ENCODE data around the gene GPSM1.

Gene GPSM1

DNA sequence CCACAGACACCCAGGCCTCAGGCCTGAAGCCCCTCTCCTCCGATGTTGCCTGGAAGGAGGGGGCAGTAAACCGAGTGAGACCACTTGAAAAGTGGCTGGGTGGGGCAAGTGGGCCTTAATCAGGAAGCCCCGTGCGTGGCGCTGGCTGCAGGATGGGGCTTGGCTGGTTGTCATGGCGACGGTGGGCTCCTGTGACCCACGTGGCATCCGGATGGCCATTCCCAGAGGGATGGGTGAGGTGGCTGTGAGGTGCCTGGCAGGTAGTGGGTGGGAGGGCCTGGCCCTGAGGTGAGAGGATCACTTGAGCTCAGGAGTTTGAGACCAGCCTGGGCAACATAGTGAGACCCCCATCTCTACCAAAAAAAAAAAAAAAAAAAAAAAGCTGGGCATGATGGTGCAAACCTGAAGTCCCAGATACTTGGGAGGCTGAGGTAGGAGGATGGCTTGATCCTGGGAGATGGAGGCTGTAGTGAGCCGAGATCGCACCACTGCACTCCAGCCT, 5.2 kb downstream of the GPSM1 start:
- DNase-seq (ENCODE audit: low spot score) = no peak

DNA sequence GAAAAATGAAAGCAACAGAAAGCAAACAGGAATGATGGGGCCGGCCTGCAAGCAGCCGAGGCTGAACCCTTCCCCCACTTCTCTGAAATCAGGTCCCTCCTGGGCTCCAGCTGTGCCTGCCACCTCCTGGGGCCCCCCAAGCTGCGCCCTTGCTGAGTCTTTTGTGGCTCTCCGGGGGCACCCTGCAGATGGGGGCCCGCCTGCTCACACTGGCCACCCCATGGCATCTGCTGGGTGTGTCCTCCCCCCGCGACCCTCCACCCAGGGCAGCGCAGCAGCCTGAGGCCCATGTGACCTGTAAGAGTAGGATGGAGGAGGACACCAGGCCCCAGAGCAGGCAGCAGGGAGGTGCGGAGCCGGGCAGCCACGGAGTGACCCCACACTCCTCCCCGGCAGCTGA, 5.7 kb downstream of the GPSM1 start:
- no peak for DNase-seq (ENCODE audit: low spot score)

DNA sequence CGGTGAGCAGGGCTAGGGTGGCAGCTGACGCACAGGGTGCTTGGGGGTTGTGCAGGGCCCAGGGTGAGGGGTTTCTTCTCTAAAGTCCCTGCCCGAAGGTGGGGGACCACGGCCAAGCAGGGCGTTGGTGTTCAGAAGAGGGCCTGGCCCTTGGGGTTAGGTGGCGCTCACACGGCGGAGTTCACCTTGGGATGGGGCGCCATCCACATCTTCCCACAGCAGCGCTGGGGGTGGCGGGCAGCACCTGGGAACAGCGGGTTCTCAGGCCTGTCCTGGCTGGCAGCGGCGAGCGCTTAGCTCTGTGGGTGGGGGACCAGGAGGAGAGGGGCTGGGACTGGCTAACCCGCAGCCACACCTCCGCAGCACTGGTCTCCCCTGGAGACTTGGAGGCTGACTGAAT, 6.1 kb downstream of the GPSM1 start:
- no peak for DNase-seq (ENCODE audit: low spot score)

DNA sequence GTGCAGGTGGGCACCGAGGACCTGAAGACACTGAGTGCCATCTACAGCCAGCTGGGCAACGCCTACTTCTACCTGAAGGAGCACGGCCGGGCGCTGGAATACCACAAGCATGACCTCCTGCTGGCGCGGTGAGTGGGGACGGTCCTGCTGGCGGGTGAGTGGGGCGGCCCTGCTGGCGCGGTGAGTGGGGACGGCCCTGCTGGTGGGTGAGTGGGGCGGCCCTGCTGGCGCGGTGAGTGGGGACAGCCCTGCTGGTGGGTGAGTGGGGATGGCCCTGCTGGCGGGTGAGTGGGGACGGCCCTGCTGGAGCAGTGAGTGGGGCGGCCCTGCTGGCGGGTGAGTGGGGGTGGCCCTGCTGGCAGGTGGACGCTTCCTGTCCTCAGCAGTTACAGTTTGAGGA, 7.2 kb downstream of the GPSM1 start:
- DNase-seq (ENCODE audit: low spot score) = no peak

DNA sequence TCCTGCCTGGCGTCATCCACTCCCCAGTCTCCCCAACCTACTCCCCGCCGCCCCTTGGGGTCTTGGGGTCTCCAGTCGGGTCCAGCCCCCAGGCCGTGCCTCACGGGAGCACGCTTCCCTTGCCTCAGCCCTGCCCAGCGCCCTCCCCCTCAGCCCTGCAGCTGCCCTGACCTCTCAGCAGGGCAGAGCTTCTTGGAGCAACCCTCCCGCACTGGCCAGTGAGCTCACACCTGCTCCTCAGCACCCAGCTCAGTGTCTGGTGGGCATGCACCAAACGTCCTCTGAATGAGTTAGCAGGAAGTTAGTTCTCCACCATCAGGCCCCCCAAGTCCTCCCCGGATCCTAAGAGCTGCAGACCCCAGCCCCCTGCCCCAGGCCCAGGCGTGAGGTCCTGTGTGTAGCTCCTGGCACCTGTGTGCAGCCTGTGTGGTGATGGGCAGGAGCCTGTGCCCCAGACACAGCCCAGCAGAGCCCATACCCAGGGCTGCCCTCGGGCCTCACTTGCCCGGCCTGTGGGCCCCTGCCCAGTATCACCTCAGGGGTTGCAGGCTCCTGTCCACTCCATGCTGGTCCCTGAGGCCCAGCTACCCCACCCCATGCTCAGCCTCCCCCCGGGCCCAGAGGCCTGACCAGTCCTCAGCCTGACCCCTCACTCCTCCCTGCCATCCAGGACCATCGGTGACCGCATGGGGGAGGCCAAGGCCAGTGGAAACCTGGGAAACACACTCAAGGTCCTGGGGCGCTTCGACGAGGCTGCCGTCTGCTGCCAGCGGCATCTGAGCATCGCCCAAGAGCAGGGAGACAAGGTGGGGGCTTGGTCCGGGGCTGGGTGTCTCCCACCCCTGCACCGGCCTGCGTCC, 8.2 kb downstream of the GPSM1 start:
- no peak for DNase-seq (ENCODE audit: low spot score)

DNA sequence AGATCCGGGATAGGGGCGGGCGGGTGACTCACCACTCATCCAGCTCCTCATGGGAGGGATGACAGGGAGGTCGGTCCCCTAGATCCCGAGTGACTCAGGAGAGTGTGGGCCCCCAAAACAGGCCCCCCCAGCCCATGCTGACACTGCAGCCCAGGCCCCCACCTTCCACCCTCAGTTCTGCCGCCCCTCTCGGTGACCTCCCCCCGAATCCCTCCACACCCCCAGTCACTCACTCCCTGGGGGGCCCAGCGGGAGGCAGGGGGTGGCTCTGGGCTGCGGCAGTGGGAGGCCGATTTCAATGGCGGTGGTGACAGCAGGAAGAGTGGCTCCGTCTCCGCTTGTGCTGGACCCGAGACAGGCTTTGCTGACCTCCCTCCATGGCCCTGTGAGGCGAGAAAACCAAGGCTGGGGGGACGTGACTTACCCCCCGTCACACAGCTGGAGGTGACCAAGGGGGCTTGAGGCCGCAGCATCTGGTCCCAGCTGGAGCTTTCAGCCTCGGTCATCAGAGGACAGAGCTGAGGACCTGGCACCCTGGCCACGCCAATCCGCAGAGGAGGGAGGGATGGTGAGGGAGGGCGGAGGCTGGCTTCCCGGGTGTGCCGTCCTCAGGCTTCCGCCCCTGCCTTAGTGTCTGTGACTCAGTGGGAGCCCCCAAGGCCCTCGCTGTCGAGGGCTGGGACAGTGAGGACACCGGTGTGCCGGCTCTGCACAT, 9.0 kb downstream of the GPSM1 start:
- DNase-seq (ENCODE audit: low spot score) = peak; percentile 59

DNA sequence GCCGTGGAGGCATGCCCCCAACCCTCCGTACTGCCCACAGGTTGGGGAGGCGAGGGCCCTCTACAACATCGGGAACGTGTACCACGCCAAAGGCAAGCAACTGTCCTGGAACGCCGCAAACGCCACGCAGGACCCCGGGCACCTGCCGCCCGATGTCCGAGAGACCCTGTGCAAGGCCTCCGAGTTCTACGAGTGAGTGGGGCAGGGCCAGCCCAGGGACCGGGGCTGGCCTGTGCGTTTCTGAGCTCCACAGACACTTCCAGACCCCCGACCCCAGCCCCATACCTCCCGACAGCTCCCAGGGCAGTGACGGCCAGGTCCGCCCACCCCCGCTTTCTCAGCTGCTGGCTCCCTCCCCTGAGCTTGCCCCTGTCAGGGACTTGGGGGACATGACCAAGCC, 9.5 kb downstream of the GPSM1 start:
- no peak for DNase-seq (ENCODE audit: low spot score)

DNA sequence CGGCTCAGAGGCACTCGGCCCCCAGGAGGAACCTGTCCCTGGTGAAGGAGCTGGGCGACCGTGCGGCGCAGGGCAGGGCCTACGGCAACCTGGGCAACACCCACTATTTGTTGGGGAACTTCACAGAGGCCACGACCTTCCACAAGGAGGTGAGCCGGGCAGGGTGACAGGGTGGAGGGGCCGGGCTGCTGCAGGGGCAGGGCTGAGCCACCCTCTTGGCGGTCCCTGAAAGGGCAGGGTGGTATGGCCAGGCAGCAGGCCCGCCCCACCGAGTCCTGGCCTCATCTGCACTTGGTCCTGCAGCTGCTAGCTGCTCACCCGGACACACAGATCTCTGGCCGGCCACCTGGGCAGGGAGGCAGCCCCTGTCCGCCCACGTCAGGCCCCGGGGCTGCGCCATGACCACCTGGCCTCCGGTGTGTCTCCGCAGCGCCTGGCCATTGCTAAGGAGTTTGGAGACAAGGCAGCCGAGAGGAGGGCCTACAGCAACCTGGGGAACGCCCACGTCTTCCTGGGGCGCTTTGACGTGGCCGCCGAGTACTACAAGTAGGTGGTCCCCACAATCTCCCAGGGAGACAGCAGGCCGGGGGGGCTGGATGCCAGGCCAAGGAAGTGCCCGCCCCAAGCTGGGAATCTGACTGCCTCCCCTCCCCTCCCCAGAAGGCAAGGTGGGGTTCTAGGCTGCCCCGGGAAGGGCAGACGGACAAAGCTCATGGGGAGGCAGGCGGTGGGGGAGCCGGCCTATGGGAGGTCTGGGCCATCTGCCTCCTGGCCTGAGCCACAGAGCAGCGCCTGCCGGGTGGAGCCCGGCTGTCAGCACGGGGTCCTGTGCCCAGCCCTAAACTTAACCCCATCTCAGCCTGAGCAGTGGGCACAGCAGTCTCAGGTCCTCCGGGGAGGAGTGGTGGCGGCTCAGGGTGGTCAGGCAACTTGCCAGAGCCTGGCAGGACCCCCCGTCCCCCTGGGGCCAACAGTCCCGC, 10.4 kb downstream of the GPSM1 start:
- DNase-seq (ENCODE audit: low spot score) = no peak

DNA sequence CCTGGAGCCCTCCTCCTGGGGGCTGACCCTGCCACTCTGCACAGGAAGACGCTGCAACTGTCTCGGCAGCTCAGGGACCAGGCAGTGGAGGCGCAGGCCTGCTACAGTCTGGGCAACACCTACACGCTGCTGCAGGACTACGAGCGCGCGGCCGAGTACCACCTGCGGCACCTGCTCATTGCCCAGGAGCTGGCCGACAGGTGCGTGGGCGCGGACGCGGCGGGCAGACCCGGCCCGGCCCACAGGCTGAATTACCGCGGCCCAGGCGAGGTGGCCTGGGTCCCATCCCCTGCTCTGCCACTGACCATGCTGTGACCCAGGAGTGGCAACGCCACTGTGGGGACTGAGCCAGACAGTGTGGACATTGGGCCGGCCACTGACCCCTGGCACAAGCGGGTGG, 11.2 kb downstream of the GPSM1 start:
- DNase-seq (ENCODE audit: low spot score) = no peak

DNA sequence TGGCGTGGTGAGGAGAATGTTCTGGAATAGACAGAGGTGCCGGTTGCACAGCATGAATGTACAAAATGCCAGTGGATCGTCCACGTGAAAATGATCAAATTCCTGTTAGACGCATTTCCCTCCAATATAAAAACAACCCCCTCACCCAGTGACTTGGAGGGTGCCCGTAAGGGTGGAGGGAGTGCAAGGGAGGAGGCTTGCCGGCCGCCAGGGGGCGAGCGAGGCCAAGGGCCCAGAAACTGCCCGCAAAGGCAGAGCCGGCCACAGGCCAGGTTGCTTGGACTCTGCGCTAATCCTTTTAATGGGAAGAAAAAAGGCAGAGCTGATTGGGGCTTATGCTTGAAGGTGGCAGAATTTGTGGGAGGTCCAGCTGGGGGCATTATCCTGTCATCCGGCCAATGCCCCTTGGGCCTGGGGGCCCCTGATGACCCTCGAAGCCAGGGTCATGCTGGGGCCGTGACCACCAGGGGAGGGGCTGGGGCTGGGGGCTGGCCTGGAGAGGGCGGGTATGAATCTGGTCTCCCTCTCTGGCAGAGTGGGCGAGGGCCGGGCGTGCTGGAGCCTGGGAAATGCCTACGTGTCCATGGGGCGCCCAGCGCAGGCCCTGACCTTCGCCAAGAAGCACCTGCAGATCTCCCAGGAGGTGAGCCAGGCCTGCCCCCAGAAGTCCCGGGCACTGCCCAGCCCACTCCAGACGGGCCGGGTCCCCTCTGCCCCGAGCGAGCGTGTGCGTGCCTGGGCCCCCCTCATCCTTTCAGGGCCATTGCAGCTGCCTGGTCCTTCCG, 12.0 kb downstream of the GPSM1 start:
- peak; percentile 75 for DNase-seq (ENCODE audit: low spot score)

DNA sequence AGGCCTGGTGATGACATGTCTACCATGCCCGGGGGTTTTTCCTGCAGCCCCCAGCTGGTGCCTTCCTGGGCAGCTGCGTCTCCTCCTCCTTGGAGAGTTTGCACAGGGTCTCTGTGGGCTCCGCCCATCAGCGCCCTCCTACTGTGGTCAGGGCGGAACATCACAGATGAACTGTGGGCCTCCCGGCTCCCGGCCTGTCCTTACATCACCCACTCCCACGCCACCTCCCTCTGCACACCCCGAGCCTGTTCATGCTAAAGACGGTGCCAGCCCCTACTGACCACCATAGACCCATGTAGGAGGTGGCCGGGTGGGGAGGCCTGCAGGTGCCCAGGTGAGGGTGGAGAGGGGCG, 12.6 kb downstream of the GPSM1 start:
- no peak for DNase-seq (ENCODE audit: low spot score)

DNA sequence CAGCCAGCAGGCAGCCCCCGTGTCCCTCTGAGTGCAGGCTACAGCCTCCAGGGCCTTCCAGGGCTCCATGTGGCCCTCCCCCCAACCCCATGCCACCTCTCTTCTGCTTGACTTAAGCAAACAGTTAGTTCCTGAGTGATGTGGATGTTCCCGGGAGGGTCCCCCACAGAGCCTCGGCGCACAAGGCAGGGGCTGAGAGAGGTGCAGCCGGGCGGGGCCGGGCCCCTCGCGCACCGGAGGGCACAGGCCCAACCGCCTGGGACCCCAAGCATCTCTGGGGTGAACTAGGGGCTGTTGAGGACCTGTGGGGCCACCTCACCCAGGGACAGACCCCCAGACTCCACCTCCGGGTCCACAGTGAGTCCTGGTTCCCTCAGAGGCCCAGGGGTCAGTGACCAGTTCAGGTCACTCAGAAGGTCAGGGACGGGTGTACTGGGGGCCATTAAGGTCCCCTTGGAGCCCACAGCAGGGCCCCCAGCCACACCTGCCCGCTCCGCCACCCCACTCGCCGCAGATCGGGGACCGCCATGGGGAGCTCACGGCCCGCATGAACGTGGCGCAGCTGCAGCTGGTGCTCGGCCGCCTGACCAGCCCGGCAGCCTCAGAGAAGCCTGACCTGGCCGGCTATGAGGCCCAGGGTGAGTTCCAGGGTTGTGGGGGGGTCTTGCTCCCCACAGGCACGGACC, 13.2 kb downstream of the GPSM1 start:
- no peak for DNase-seq (ENCODE audit: low spot score)

DNA sequence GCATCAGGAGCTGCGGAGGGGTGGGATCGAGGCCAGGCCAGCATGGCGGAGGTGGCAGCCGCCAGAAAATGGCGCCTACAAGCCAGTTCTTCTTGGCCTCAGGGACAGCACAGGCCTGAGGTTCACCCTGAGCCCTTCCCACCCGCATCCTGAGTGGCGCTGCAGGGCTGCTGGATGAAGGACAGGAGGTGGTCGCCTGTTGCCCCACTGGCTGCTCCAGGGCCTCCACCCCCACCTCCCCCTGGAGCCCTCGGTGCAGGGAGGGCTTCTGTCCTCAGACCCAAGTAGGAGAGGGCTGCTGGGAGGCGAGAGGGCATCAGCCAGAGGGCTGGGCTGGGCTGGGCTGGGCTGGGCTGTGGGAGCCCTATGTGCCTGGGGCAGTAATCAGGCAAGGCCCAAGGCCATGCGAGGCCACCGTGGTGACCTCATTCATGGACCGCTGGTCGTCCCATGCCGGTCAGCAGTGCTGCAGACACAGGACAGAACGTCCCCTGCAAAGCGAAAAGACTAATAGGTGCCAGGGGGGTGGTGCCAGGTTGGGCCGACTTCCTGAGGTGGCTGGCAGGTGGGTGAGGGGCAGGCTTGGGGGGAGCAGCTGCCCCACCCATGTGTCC, 13.8 kb downstream of the GPSM1 start:
- DNase-seq (ENCODE audit: low spot score) = no peak

DNA sequence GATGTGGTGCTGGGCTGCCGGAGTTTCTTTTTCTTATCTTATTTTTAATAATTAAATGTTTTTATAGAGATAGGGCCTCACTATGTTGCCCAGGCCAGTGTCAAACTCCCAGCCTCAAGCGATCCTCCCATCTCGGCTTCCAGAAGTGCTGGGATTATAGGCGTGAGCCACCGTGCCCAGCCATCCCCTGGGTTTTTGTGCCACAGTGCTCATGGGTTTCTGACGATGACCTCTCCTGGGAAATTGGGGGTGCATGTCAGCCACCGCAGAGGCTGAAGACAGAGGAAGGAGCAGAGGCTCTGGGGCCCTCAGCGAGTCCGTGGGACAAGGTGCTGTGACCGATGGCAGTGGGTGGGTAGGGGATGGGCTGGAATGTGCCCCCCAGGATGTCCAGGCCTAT, 14.4 kb downstream of the GPSM1 start:
- DNase-seq (ENCODE audit: low spot score) = no peak

DNA sequence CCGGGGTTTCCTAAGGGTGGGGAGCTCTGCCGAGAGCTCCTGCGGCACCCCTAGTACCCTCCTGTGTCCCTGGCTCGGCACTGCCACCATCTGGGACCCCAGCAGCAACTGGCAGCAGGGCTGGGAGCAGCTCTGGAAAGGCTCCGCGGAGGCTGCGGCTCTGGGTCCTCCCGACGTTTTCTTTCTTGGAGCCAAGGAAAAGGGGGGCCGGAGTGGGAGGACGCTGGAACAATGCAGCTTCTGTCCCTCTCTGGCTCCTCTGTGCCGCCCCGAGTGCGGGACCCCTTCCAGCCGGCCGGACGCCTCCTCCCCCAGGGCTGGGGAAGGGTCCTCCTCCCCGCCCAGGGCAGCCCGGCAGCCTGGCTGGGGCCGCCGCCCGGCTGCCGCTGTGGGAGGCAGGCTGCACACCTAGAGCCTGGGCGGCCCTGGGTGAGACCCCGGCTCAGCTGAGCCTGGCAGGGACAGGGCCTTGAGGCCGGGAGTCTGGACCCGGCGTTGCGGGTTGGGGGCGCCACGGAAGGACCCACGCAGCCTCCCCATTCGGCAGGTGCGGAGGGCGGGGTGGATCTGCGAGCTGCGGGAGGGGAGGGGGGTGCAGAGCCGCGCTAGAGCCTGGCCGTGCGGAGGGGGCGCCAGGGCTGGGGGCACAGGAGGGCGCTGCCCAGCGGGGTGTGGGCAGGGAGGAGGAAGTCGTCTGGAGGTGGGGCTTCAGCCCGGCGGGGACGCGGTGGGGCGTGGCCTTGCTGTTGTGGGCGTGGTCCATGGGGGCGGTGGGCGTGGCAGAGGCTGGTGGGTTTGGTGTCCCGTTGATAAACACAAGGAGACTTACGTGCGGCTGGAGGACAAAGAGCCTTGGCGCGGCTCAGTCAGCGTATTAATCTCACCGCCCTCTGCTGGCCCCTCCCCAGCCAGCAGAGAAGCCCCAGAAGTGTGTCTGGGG, 15.1 kb downstream of the GPSM1 start:
- DNase-seq (ENCODE audit: low spot score) = peak; percentile 64

DNA sequence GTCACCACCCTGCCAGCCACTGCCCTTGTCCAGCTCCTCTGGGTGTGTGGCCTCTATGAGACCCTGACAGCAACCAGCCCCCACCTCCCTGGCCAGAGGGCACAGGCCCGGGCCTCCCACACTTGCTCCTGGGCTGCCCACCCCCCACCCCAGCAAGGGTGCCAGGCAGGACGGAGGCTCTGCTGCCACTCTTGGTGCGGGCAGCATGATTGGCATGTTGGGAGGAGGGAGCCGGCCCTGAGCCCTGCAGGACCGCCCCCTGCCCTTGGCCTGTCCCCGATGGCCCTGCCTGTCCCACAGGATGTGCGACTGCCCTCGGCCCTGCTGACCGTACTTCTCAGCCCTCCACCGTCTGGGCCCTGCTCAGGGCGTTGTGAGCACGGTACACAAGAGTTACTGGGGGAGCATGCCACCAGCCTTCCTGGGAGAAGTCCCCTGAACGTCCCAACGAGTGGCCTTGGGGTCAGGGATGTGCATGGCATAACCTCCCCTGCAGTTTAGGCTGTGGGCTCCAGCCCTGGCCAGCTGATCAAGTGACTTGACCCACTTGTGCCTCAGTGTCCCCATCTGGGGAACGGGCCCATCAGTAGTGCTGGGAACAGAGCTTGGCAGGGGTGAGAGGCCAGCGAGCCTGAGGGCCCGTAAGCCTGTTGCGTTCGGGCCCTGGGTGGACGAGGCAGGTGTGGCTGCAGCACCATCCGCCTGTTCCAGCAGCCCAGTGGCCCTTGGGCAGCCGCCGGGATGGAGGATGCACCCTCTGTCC, 16.0 kb downstream of the GPSM1 start:
- no peak for DNase-seq (ENCODE audit: low spot score)

DNA sequence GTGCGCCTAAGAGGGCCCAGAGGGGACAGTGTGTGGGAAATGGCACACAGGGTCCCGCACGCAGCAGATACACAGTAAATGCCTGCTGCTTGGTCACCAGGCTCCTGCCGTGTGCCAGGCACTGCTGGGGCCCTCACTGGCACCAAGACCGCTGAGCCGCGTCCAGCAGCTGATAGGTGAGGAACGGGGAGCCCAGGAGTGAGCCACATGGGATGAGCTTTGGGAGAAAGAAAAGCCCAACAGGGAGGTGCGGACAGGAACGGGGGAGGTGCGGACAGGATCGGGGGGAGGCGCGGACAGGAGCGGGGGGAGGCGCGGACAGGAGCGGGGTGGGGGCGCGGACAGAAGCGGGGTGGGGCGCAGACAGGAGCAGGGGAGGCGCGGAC, 16.5 kb downstream of the GPSM1 start:
- no peak for DNase-seq (ENCODE audit: low spot score)

DNA sequence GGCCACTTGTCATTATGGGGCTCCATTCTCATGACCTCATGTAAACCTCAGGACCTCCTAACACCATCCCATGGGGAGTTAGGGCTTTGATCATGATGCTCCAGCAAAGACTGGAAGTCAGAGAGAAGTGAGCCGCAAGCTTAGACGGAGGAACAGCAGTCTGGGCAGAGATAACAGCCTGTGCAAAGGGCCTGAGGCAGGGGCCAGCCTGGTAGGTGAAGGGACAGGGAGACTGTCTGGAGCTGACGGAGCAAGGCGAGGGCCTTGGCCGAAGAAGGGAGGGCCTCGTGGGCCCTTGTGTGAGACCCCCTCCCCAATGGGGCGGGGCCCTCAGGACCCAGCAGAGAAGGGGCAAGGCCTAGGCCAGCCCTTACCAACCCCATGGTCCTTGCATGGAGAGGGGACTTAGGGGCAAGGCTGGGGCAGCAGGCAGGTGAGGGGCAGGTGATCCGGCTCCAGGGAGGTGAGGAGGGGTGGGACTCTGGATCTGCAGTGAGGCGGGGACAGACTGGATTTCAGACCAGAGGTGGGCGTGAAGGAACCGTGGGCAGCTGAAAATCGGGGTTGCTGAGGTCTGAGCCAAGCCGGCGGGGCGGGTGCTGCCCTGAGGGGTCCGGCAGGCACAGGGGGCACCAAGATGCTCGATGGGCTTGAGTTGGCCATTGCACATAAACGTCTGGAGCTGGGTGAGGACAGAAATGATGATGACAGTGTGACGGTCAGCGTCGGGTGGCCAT, 17.4 kb downstream of the GPSM1 start:
- DNase-seq (ENCODE audit: low spot score) = no peak
